ENCODE results near the gene ASAP3.

ASAP3 gene

GRCh38 chr1:23529146-23530086 is 45.4 kb upstream of the ASAP3 start:
- FAIRE-seq (no peak), DNase-seq (ENCODE audit: insufficient read length, low spot score) (no peak)
- TF ChIP-seq CTCF (IDR thresholded peaks at IDR 0.05; ENCODE audit: insufficient read depth, missing control alignments) = no peak

- TF ChIP-seq CTCF (IDR thresholded peaks at IDR 0.05; ENCODE audit: insufficient read depth, missing control alignments) = no peak
- DNase-seq (ENCODE audit: insufficient read length, low spot score) (no peak), FAIRE-seq (no peak)
Observed at GRCh38 chr1:23528250-23528978, 44.4 kb upstream of the ASAP3 start.

- DNase-seq (ENCODE audit: insufficient read length, low spot score) (no peak), FAIRE-seq (no peak)
- TF ChIP-seq CTCF (IDR thresholded peaks at IDR 0.05; ENCODE audit: insufficient read depth, missing control alignments) = no peak
Observed at GRCh38 chr1:23527900-23528249, 43.9 kb upstream of the ASAP3 start.

GRCh38 chr1:23527366-23527765 is 43.4 kb upstream of the ASAP3 start:
- FAIRE-seq = no peak
- no peak for TF ChIP-seq CTCF (IDR thresholded peaks at IDR 0.05; ENCODE audit: insufficient read depth, missing control alignments)

GRCh38 chr1:23526329-23527041 is 42.5 kb upstream of the ASAP3 start:
- FAIRE-seq = no peak

More at GRCh38 chr1:23527366-23527765, 43.4 kb upstream of the ASAP3 start:
- DNase-seq (ENCODE audit: insufficient read length, low spot score) = no peak

More at GRCh38 chr1:23526329-23527041, 42.5 kb upstream of the ASAP3 start:
- no peak for DNase-seq (ENCODE audit: insufficient read length, low spot score)
- no peak for TF ChIP-seq CTCF (IDR thresholded peaks at IDR 0.05; ENCODE audit: insufficient read depth, missing control alignments)
